NCI-H1417 treated with DMSO at 0.1 percent for 48 hours (cell line): ENCODE measurements around the gene ANK2.
A peak's percentile ranks its signal among the peaks of the same experiment; 100 is the strongest.

Experiments used
- DNase-seq: peaks from one replicate; lab custom pipeline; 2025; lab: John Stamatoyannopoulos, UW

Gene ANK2

DNA sequence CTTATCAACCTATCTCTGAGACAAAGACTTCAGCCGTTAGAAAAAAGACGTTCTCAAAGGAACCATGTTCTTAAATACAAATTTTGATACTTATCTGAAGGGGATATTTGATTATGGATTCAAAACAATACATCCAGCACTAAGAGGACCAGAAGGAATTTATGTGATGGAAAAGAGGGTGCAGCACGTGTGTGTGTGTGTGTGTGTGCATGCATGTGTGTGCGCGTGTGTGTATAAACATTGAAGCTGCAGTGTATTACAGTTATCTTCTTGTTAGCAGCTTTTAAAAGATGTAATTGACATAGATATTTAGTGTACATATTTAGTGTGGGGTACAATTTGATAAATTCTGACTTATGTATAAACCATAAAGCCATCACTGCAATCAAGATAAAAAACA lies 44.9 kb downstream of the ANK2 start:
- no peak for DNase-seq

DNA sequence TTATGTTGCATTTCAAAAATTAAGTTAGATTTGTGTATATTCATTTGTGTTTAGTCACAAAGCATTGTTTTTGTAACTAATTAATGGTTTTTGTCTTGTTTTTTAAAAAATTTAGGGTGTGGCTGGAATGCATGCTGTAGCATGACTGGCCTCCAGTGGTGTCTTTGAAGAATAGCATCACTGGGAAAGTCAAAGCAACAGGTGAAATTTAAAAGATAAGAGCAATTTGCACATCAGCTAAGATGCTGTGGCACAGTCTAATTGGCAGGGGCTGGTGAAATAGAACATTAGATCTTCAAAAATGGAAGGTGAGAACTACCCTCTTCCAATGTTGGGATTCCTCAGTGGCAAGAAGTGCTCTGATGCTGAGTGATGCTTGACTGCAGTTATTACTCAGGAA lies 45.3 kb downstream of the ANK2 start:
- no peak for DNase-seq

DNA sequence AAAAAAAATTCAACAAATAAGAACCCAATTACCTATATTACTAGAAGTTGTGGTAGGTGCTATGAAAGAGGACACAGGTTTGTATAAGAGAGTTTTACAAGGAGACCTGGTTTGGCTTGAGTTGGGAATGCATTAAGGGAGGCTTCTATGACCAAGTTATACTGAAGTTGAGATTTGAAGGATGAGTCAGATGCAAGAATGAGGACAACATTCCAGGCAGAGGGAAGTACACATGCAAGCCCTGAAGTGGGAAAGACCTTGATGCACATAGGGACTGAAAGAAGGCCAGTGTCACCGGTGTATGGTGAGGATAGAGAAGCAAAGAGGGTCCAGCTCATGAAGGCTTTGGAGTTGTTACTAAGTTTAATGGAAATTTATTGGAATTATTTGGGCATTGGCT lies 52.2 kb downstream of the ANK2 start:
- DNase-seq, result no peak

DNA sequence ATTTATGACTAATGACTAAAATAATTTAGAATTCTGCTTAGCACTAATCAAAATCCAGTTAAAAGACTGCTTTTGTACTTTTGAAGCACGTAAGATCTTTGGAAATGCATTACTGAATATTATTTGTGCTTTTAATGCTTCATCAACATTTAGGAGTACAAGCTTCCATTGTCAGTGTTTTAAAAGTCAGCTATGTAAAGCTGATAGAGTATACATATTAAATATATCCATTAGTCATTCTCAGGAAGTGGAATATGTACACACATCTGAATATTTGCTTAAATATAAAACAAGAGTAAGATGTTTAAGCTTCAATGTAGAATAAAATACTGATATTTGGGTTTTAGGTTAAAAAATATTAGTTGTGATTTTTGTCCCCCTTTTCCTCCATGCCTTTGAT lies 54.1 kb downstream of the ANK2 start:
- no peak for DNase-seq

DNA sequence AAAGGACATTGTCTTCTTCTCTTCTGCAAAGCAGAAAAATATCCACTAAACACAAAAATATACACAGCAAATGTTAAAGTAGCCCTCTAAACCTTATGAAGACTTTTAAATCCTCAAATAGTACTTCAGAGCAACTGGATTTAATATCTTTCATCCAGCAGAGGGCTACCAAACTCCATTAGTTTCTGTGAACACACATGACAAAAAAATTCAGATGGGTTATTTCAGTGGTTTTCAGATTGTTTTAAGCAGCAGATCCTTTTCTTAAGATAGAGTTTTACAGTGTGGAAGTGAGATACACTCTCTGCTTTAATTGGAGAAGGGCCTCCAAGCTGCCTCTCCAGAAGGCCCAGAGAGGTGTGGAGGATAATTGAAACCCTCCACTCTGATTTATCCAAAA lies 56.7 kb downstream of the ANK2 start:
- DNase-seq, result no peak

DNA sequence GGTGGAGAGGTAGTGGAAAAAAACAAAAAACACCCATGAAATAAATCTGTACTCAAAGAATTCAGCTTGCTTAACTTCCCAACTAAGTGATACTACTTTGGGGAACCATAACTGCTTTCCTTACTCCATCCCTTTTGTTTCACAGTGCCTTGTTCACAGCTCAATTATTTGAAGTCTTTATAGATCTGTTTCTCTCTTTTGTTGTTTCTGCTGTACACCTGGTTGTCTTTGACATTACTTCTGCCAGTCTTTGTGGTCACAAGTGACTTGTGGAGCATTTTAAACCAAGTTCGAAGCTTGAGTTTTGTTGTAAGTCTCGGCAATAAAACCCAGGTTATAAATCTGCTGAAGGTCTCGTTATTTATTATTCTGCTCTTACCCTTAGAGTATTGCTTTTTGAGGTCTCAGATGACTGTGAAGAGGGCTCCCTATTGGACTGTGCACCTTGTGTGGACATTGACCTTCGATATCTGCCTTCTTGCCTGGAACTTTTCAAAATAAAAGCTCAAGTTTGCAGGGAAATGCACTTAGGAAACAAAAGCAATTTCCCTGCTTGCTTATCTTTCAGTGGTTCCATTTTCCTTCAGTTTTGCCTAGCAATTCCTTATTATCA lies 59.8 kb downstream of the ANK2 start:
- no peak for DNase-seq

DNA sequence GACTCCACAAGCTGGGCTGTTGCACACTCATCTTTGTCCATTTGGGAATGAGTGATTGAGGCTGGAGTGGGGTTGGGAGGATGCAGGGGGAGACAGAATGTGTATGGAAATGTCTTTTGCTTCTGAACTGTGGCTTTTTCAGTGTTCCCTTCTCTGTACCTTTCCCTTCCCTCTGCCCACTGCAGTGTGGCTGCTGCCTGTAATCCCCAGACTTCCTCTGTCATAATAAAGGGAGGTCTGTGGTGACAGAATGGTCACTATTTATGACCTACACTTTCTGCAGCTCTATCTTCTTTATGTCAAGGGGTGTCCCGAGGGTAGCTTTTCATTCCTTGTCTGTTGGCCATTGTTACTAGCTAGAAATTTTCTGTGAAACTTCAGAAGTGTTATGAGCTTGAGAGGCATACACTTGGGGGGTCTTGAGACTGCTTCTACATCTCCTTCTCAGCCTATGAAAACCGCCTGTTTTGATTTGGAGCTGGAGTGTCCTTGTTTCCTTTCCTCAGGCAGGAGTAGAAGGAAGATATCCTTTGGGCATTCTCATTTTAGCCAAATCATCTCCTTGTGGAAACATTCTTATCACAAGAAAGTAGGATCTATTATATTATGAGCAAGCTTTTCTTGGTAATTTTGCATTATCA lies 63.0 kb downstream of the ANK2 start:
- DNase-seq, result no peak

DNA sequence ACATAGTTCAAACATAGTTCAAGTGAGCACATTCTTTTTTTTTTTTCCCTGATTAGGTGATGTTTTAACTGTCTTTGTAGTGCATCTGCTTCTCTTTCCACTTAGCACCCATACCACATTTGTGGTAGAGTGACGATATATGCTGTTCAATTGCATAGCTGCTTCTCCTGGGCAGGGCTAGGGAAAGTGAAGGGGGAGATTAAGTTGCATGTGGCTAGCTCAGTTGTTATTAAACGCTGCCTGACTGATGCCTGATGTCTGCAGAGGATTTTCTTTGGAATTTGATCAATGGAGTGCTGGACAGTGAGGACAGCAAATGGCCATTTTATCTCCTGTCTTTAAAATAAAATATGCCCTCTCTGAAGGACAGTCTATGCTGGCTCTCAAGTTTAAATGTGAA lies 63.7 kb downstream of the ANK2 start:
- no peak for DNase-seq

DNA sequence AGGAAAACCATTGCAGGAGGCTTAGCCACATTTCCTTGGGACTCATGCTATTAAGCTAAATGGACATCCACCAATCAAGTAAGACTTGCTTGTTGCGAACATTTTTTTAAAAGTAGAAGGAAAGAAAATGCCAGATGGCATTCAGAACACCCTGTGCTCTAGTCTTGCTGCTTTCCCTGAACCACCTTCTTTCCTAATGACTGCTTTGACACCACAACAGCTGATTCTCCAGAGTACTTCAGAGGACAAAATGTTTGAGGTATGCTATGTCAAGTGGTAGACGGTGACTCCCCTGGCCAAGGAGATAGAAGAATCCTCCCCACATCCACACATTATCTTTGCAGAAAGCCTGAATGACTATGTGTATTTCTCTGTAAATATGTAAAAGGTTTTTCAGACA lies 65.4 kb downstream of the ANK2 start:
- DNase-seq, result no peak

DNA sequence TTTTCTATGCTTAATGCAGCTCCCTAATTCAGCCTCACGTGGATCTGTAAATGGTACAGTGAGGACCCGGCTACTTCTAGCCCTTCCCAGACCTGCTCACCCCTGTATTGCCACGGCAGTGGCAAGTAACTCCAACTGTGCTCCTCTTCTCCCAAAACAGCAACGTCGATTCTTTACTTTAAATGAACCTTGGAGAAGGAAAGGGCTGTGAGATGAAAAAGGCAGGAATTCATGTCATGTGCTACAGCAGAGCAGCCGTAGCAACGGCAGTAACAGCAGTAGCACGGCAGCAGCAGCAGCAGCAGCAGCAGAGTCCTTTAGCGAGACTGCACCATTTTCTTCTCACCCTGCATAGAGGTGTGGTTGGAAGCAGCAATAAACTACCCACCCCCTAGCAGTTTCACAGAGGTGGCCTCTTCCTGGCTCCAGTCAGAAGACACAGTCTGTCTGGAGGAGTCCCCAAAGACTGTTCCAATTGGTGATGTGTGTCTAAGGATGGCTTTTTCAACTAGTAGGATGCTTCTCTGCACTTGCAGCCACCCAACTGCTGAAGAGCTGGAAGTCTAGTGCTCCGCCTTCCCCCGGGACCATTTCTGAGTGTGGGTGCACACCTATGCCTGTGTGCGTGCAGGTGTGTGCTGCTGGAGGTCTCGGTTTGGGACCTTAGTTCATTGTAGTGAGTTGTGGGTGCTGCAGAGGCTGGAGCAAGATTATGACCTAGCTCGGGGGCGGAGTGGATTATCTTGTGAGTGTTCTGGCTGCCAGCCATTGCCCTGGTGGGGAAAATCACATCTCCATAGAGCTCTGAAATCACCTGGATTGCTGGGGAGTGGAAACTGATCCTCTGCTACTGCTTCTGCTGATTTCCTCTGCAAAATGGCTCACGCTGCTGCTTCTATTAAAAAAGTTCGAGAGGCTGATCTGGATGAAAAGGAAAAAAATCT lies 67.2 kb downstream of the ANK2 start:
- peak; percentile 25 for DNase-seq

DNA sequence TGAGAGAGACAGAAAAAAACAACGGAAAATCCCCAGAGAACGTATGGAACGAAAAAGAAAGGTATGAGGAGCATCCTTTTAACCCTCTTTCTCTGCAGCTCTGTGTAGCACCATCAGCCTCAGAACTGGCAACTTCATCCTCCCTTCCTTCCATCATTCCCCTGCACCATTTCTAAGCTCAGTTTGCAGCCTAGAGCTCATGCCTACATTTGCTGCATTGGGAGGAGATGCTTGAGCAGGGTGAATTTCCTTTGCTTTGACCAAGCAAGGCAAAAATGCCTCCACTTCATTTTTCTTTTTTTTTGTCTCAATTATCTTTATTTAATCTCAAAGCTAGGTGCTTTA lies 67.9 kb downstream of the ANK2 start:
- DNase-seq, result no peak

DNA sequence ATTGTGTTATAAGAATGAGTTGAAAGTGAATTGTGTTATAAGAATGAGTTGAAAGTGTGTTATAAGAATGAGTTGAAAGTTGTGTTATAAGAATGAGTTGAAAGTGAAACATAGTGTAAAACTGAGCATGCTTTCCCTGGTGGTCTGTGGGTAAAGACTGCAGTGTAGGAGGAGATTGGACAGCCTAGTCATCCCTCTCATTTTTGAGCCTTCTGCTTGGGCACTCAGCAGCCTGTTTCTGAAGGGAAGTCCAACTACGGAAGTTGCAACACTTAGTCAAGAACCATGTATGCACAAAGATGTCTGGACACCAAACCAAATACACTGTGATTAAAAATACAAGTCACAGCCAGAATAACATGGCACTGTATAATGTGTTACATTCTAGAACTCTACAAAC lies 72.6 kb downstream of the ANK2 start:
- no peak for DNase-seq

DNA sequence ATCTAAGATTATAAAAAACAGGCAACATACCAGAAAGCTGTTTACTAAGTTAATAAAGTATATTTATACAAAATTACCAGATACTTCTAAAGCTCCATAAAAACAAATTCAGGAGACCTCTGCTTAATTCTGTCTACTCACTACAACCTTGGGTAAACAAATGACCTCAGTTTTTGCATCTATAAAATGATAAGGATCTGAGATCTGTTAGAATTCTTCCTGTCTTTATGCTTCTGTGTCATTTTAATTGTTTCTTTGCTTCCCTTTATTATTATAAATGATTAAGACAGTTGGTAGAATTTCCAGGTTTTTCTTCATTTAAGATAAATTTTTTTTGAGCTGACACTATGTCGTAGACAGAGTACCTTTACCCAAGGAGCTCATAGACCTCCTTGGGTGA lies 76.0 kb downstream of the ANK2 start:
- no peak for DNase-seq

DNA sequence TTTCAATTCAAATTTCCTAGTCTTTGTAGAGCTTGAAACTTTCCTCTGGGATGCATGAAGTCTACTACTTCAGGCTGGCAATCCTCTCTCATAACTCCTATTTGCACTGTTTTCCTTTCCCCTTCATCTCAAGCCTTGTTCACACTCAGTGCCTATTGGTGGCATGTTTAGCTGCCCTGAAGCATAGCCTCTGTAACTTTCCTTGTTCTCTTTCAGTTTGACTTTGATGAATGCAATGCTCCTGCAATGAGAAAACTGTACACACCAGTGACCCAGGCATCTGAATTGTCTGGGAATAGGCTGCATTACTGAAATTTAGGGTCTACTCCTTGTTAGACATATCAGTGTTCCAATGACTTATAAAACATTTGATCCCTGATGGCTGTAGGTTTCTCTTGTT lies 81.7 kb downstream of the ANK2 start:
- no peak for DNase-seq

DNA sequence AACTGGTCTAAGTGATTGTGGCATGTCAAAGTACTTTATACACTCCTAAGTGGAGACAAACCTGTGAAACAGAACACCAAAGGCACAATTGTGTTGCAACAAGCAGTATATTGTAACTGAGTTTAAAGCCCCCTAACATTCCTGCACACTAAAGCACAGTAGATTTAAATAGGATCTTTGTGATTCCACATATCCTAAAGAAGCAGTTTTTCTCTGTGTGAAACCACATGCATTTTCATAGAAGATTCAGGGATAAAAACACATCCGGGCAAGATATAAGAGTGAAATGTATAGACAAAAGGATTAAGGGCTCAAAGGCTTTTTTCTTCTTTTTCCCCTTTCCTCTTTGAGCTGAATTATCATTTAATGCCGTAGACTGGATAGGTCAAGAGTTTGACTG lies 82.2 kb downstream of the ANK2 start:
- no peak for DNase-seq

DNA sequence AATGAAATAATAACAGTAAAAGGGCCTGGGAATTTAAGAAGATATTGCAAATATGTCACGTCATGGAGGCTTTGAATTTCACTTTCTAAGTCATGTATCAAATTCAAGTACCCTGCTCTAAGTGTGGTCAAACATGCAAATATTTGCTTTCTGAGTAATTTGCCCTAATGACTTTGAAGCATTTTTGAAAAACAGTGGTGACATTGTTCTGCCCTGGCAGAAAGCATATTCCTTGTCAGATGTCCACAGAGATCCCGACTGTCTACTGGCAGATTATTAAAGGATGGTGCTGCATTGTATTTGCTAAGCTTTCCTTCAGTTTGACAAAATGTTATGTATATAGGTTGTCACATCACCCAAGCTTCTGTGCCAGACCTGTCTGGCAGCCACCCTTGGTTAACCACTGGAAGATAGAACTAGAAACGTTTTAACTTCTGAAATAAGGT lies 92.5 kb downstream of the ANK2 start:
- DNase-seq, result peak; percentile 40

DNA sequence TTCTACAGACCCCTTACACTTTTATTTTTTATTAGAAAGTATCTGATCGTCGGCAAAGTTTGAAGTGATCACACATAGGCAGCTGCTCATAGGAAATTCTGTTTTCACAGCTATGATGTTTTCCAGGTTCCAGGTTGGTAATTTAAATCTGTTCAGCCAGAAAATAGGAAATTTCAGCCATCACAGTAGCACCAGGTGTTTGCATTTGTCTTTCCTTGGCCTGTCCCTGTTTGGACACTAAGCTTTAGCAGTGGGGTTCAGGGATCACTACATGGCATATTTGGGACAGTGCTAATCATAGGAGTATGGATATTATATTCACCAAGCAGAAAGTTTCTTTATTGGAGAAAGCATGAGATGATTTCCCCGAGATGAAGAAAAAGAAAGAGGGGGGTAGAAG lies 92.9 kb downstream of the ANK2 start:
- DNase-seq, result no peak

DNA sequence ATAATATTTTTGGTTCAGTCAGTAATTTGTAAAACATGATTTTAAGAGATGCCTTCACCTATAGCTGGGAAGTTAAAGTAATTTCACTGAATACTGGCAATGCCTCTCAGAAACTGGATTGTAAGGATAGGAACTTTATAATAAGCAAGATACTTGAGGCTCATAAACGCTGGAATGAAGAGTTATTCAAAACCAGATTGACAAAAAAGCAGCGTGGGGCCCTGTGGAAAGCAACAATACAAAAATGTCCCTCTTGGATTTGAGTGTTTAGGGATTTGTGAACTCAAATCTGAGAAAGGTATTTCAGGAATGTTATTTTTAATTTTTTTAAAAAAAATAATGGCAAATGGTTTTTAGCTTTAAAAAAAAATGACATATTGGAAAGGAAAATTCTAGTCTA lies 94.6 kb downstream of the ANK2 start:
- no peak for DNase-seq

DNA sequence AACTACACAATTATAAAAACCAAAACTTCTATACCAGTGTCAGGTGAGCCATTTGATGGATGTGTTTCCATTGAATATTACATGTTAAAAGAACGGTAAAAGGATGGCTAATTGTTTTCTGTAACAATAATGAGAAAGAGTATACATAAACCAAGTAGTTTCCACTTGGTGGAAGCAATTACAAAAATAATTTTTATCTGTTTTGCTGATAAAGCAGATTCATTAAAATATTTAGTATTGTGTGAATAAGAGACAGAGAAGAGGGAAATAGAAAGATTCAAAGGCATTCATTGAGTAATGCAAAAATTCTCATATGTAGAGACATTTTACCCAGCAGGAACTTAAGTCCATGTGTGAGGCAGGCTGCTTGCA lies 95.7 kb downstream of the ANK2 start:
- no peak for DNase-seq

DNA sequence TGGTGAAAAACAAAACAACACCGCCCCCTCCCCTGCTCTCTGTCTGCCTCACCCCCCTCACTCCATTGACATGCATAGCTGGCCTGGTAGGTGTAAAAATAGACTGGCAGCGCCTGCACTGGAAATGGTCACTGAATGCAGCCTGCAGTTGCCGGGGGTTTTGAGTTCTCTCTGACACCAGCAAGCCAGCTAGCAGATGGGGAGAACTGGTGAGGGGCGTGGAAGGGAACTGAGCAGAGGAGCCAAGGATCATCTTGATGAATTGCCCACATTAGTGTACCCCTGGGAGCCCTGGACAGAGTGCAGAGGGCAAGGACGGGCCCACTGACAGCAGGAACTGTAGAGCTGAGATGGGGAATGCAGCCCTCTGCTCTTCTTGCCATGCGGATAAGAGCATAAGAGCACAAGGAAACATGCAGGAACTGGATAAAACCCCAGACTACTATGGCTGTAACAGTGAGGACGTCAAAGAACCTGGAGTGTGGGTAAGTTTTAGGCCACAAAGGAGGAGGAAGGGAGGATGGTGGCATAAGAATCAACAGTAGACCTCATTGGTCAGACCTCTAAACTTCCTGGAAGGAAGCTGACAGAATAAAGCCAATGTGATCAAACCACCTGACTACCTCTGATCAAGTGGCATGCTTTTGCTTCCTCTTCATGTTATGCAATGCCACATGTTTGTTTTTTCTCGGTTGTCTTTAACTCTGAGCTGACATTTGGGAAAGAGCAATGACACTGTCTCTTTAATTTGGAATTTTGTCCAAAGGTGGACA lies 96.3 kb downstream of the ANK2 start:
- no peak for DNase-seq

DNA sequence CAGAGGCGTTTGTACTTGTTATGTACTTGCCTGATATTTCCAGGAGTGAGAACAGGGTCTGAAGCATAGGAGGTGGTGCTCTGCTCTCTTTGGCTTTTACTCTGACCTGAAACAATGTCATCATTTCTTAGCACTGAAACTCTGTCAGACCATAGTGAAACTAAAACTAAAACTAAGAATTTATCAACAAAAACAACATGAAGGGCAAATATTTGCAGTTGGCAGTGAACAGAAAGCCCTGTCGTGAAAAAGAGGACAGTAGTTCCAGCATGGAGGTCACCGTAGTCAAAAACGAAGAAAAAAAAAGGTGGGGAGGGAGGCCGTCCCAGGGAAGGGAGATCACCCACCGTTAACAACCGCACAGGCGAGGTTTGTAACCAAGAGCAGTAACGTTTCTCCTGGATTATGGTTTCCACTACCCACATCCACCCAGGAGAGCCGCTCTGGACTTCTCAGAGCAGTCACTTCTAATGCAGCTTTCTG lies 97.5 kb downstream of the ANK2 start:
- no peak for DNase-seq

DNA sequence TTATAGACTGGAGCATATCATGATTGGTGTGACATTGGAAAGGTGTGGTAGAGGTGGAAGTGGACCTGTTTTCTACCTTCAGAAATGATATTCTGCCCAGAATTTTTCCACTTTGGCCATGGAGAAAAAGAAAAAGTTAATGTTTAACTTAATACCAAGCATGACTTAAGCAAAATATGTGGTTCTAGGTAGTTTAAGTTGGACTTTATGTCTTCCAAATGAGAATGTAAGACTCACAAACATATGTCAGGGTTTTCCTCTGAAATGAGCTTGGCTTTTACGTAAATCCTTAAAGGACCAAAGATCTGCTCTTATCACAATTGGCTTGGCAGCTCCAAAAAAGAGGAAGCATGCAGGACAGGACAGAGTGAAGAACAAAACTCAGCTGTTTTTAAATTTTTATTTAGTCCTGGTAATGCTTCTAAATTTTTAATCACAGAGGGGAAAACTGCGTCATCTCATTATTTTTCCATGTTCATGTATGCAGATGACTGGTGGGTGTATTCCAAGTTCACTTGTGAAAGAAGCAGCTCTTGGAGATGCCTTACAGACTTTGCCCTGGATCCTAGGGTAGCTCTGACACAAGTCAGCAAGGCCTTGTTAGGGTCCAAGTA lies 98.2 kb downstream of the ANK2 start:
- no peak for DNase-seq
